GM18508 (cell line): ENCODE results near the gene ZNF324B.
"Not testable (repeated sequence)": the region's sequence is repeated elsewhere in the genome, so short reads cannot be mapped to it uniquely, and the experiment has no call there.

Source experiments
- ATAC-seq: cut with Tn5 transposase; IDR thresholded peaks from one replicate; pipeline ENCODE4 v1.9.1; 2021; ENCODE audit warnings: moderate number of reproducible peaks; ENCODE audit not compliant: insufficient read depth, unreplicated experiment

Gene ZNF324B

DNA sequence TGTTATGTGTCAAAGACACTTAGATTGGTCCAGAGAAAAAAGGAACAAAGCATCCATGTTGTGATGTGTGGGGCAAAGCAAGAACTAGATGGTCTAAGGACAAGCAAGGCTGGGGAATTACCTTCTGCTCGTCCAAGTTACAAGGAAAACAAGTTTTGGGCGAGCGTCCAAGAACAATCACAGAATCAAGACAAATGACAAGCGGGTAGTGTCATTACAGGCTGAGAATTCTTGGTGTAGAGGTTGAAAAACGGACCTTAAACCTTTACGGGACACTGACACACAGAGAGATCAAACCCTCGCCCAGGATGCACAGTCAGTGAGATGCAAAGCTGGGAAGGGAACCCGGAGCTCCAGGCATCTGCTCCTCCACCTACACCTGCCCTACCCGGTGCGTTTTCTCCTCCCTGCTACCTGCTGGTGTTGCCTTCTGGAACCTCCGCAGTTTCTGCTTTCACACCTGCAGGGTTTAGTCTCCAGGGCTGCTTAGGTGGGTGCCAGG lies 515 bp upstream of the ZNF324B start:
- no peak for ATAC-seq

- ATAC-seq: no peak
Observed at GRCh38 chr19:58453743-58454142, 2.3 kb downstream of the ZNF324B start.

DNA sequence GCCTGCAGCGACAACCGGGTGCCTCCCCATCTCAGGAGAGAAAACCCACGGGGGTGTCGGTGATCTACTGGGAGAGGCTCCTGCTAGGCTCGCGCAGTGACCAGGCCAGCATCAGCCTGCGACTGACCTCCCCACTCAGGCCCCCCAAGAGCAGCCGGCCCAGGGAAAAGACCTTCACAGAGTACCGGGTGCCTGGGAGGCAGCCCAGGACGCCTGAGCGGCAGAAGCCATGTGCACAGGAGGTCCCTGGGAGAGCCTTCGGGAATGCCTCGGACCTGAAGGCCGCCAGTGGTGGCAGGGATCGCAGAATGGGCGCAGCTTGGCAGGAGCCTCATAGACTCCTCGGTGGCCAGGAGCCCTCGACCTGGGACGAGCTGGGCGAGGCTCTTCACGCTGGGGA lies 3.9 kb downstream of the ZNF324B start:
- no peak for ATAC-seq

- ATAC-seq: no peak
Observed at GRCh38 chr19:58456111-58456510, 4.7 kb downstream of the ZNF324B start.

GRCh38 chr19:58460039-58460438 lies 8.6 kb downstream of the ZNF324B start:
- no peak for ATAC-seq

DNA sequence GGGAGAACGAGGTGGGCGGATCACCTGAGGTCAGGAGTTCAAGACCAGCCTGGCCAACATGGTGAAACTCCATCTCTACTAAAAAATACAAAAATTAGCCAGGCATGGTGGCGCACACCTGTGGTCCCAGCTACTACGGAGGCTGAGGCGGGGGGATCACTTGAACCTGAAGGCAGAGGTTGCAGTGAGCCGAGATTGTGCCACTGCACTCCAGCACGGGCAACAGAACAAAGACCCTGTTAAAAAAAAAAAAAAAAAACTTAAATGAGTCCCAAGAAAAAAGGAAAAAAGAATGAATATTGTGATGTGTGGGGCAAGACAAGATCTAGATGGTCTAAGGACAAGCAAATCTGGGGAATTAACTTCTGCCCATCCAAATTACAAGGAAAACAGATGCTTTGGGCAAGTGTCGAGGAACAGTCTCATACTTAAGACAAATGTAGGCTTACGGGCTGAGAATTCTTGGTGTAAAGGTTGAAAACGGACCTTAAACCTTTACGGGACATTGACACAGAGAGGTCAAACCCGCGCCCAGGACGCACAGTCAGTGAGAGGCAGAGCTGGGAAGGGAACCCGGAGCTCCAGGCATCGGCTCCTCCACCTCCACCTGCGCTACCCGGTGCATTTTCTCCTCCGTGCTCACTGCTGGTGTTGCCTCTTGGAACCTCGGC lies 14.8 kb downstream of the ZNF324B start:
- no peak for ATAC-seq

DNA sequence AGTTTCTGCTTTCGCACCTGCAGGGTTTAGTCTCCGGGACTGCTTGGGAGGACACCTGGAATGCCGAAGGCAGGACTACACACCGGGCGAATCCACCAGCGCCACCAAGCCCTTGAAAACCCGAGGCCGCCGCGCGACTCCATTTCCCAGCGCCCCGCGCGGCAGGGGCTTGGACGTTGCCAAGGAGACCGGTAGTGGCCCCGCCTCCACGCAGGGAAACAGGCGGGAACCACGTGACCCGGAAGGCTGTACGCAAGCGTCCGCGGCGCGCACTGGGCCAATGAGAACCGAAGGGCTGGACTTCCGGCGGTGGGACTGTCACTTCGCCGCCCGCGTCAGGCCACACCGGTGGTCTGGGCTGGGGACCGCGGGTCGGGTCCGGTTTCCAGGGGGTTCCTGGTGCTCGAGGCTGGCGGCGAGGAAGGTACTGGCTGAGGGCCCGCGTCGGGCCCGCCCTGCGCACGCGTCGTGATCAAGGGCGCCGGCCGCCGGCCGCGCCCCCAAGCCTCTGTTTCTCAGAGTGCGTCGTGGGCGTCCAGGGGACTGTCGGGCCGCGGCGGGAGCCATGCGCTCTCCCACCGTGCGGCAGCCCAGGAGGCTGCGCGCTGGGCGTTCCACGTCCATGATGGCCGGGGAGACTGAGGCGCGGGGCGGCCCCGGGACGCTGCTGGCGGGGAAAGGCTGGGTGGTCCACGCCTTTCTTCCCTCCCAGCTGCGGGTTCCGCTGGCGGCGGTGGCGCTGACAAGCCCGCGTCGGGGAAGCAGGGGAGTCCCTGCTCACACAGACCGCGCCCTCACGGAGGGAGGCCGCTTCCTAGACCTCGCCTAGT lies 15.6 kb downstream of the ZNF324B start, which contains the start of gene ZNF324:
ZNF324 (plus strand) TSS at position 321 of the 830 bp plus-strand sequence. CDS start 2,106 bp downstream, outside the sequence.
- peak; percentile 78 for ATAC-seq

GRCh38 chr19:58468216-58468839 lies 16.9 kb downstream of the ZNF324B start:
- no peak for ATAC-seq

- no peak for ATAC-seq
Observed at GRCh38 chr19:58469241-58470013, 18.0 kb downstream of the ZNF324B start.

- not testable (repeated sequence) for ATAC-seq
Observed at GRCh38 chr19:58470837-58471543, 19.6 kb downstream of the ZNF324B start.

DNA sequence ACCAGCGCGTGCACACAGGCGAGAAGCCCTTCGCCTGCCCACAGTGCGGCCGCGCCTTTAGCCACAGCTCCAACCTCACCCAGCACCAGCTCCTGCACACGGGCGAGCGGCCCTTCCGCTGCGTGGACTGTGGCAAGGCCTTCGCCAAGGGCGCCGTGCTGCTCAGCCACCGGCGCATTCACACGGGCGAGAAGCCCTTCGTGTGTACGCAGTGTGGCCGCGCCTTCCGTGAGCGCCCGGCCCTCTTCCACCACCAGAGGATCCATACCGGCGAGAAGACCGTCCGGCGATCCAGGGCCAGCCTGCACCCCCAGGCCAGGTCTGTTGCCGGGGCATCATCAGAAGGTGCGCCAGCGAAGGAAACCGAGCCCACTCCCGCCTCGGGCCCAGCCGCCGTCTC lies 20.3 kb downstream of the ZNF324B start:
- ATAC-seq: no peak

- ATAC-seq: no peak
Observed at GRCh38 chr19:58473775-58474174, 22.4 kb downstream of the ZNF324B start.

DNA sequence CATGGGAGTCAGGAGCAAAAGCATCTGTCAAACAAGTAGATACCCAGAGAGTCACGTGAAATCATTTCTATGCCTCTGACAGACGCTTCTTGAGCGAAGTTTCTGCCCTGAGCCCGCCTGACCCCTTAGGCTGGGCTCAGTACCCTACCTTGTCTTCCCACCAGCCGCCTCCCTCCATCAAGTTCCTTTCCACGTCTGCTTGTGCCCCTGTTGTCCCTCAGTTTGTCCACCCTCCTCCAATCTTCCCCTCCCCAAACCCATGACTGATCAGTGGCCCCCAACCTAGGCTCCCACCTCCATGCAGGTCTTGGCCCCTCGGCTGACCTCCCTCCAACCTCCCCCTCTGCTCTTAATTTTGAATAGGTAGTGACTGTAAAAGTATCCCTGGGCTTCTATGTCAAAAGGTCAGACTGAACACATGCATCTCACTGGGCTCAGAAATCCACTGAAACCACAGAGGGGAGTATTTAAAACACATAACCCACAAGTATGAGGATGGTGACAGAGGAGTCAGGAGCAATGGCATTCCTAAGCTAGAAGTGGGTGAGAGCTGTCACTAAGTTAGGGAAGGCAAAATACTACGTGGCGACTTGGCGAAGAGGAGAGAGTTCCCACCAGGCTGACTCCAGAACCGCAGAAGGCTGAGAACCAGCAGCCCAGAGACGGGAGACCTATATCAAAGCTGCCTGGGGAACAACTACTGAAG lies 23.0 kb downstream of the ZNF324B start:
- ATAC-seq: no peak

- peak; percentile 4 for ATAC-seq
Observed at GRCh38 chr19:58474997-58475713, 23.7 kb downstream of the ZNF324B start.

- peak; percentile 52 for ATAC-seq
Observed at GRCh38 chr19:58475714-58476497, 24.5 kb downstream of the ZNF324B start, which contains the start of gene ZNF446. Gene ZNF446 (plus strand): TSS chr19:58476352. CDS start chr19:58477219, 867 bp downstream.

- no peak for ATAC-seq
Observed at GRCh38 chr19:58476498-58477015, 25.1 kb downstream of the ZNF324B start.

DNA sequence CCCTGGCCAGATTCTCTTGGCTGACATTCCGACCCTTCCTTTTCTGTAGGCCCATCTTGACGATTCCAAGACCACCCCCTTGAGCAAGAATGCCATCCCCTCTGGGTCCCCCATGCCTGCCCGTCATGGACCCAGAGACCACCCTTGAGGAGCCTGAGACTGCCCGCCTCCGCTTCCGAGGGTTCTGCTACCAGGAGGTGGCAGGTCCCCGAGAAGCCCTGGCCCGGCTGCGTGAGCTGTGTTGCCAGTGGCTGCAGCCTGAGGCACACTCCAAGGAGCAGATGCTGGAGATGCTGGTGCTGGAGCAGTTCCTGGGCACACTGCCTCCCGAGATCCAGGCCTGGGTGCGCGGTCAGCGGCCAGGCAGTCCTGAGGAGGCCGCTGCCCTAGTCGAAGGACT lies 25.7 kb downstream of the ZNF324B start:
- no peak for ATAC-seq
